ENCODE results near the gene SSX5. TPM values are rescaled to one million over a fixed set of nuclear protein-coding genes. Genes with fewer than 3 reads are reported as not detected.
"Not testable (repeated sequence)": the region's sequence is repeated elsewhere in the genome, so short reads cannot be mapped to it uniquely, and the experiment has no call there.

SSX5 gene
- total RNA-seq, result not detected in 2 replicates

DNA sequence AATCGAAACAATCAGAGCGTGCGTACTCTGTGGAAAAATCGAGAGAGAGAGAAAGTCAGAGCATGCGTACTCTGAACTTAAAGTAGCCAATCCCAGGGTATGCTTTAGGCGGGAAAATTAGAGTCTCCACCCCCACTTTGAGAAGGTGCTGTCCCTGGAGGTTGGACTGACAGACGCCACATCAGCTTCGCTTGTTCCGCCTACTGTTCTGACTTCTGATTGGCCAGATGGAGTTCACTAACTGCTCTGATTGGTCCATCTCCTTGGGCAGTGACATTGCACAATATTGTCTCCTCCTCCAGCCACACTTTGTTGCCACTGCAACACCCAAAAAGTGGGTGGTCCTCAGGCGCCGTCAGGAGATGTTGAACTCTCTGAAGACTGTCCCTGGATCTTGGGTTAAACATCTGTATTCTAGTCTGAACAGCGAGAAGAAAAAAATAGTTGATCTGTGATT, at the start of gene SSX5:
SSX5 (minus strand) TSS at position 51 of the 457 bp plus-strand sequence. CDS start 1,437 bp downstream, outside the sequence.
- no peak for DNase-seq (ENCODE audit: low read depth, low spot score)

GRCh38 chrX:48224196-48224595, 27.6 kb upstream of the SSX5 start:
- DNase-seq (ENCODE audit: low read depth, low spot score), result not testable (repeated sequence)

DNA sequence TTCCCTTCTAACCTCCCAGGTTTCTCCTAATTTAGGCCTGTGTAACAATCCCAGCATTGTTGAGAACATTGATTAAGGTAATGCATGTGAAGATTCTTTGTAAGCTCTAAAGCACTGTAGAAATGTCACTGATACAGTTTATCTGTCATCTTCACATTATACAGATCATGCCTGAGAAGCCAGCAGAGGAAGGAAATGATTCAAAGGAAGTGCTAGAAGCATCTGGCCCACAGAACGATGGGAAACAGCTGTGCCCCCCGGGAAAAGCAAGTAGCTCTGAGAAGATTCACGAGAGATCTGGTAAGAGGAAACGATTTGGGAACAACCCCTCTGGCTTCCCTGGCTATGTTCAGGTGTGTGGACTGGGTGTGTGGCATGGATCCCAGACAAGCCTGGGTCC, 17.7 kb upstream of the SSX5 start:
- not testable (repeated sequence) for DNase-seq (ENCODE audit: low read depth, low spot score)

DNA sequence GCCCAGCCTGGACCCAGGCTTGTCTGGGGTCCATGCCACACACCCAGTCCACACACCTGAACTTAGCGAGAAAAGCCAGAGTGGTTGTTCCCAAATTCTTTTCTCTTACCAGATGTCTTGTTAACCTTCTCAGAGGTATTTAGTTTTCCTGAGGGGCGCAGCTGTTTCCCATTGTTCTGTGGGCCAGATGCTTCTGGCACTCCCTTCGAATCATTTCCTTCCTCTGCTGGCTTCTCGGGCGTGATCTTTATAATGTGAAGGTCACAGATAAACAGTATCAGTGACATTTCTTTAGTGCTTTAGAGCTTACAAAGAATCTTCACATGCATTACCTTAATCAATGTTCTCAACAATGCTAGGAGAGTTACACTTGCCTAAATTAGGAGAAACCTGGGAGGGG, 6.6 kb downstream of the SSX5 start:
- DNase-seq (ENCODE audit: low read depth, low spot score), result peak; percentile 19

DNA sequence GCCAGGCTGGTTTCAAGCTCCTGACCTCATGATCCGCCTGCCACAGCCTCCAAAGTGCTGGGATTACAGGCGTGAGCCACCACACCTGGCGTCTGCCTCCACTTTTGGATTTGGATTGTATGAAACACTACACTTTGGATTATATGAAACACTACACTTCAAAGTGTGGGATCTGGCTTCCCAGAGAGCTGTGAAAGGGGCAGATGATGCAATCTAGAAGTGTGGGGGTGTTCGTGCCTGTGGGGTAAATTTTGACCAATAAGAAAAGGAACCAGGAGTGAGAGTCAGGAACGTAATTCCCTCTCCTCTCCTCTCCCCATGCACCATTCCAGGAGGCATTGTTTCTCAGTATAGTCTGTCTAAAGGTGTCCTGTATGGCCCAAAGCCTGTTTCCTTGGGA, 14.7 kb downstream of the SSX5 start:
- DNase-seq (ENCODE audit: low read depth, low spot score), result not testable (repeated sequence)

- DNase-seq (ENCODE audit: low read depth, low spot score), result no peak
Observed at GRCh38 chrX:48180811-48181210, 15.8 kb downstream of the SSX5 start.

- no peak for DNase-seq (ENCODE audit: low read depth, low spot score)
Observed at GRCh38 chrX:48179691-48180090, 16.9 kb downstream of the SSX5 start.

DNA sequence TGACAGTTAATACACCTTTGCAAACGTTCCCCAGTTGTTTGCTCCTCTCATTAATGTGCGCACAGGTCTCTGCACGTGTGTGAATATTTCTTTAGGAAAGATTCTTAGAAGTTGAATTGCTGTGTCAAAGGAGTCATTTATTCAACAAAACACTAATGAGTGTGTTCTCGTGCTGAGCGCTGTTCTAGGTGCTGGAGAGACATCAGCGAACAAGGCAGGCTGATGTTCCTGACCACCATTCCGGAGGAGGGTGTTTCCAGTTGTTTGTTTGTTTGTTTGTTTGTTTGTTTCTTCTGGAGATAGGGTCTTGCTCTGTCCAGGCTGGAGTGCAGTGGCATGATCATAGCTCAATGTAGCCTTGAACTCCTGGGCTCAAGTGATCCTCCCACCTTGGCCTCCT, 30.3 kb downstream of the SSX5 start:
- DNase-seq (ENCODE audit: low read depth, low spot score), result not testable (repeated sequence)

GRCh38 chrX:48165241-48165640, 31.4 kb downstream of the SSX5 start:
- no peak for DNase-seq (ENCODE audit: low read depth, low spot score)

- no peak for DNase-seq (ENCODE audit: low read depth, low spot score)
Observed at GRCh38 chrX:48156014-48156413, 40.6 kb downstream of the SSX5 start.

GRCh38 chrX:48154796-48155195, 41.8 kb downstream of the SSX5 start:
- no peak for DNase-seq (ENCODE audit: low read depth, low spot score)

DNA sequence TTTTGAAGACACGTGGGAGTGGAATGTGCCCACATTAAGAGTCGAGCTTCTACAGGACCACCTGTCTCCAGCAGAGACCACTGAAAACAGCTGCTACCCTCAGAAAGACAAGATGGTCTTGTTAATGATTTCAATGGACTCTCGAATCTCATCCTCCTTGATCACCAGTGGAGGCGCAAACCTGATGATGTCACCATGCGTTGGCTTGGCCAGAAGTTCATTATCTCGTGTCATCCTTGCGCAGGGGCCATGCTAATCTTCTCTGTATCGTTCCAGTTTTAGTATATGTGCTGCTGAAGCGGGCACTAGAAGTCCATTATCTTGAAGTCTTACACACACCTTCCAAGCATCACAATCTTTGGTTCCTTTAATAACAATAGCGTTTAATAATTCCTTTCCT, 42.8 kb downstream of the SSX5 start:
- DNase-seq (ENCODE audit: low read depth, low spot score), result no peak

- DNase-seq (ENCODE audit: low read depth, low spot score), result not testable (repeated sequence)
Observed at GRCh38 chrX:48142697-48143096, 53.9 kb downstream of the SSX5 start.

- not testable (repeated sequence) for DNase-seq (ENCODE audit: low read depth, low spot score)
Observed at GRCh38 chrX:48141810-48142508, 54.6 kb downstream of the SSX5 start.

GRCh38 chrX:48139076-48139475, 57.5 kb downstream of the SSX5 start:
- DNase-seq (ENCODE audit: low read depth, low spot score), result not testable (repeated sequence)

Other genes starting within 250 kb of the SSX5 start
- gene ZNF182, start 192.8 kb downstream of the SSX5 start, total RNA-seq, result 2.3 and 3.0 TPM in 2 replicates
- gene SPACA5, start 189.8 kb downstream of the SSX5 start, total RNA-seq, result not detected in 2 replicates
- gene ZNF630, start 125.2 kb downstream of the SSX5 start, total RNA-seq, result 0.40 and 2.3 TPM in 2 replicates
- not detected in 2 replicates for gene SPACA5B, start 66.2 kb downstream of the SSX5 start, total RNA-seq
- not detected in 2 replicates for gene SSX1, start 58.6 kb upstream of the SSX5 start, total RNA-seq
- not detected in 2 replicates for gene SSX3, start 159.9 kb upstream of the SSX5 start, total RNA-seq
- not detected in 2 replicates for gene SSX4, start 186.7 kb upstream of the SSX5 start, total RNA-seq
- not detected in 2 replicates for gene SSX4B, start 215.2 kb upstream of the SSX5 start, total RNA-seq